Epithelial cell of proximal tubule (primary cell): Measurements from ENCODE around the gene REG3G. TPM values are rescaled to one million over a fixed set of nuclear protein-coding genes. Genes with fewer than 3 reads are reported as not detected.

Experiments used
- DNase-seq: peaks from one replicate; pipeline ENCODE4 v3.0.0-alpha.2; 2011; ENCODE audit warnings: low read depth
- H3K4me3 ChIP-seq: 2 replicates; pipeline ENCODE4 v1.5.1; 2011; ENCODE audit warnings: low read depth, mild to moderate bottlenecking, low read length
- CTCF ChIP-seq: conservative IDR thresholded peaks from 2 replicates; pipeline ENCODE4 v1.5.1; 2012; ENCODE audit warnings: low read depth, mild to moderate bottlenecking, low read length
- total RNA-seq: library from RNA; depleted of rRNA; stranded (reverse); fragments of >200 nt; gene quantifications from 2 replicates; pipeline ENCODE4 v1.2.3, GENCODE V29; 2015

REG3G gene
- total RNA-seq, 1 donor from 2014 or later, result not detected

GRCh38 chr2:78984386-78984785, 41.1 kb upstream of the REG3G start:
- no peak overlapping the region for H3K4me3 ChIP-seq
- no peak for DNase-seq
- no peak for TF ChIP-seq CTCF

- no peak for TF ChIP-seq CTCF
- H3K4me3 ChIP-seq, result no peak overlapping the region
- DNase-seq, result no peak
Measured at GRCh38 chr2:78985558-78985957, 39.9 kb upstream of the REG3G start.

- no peak overlapping the region for H3K4me3 ChIP-seq
- no peak for DNase-seq
- no peak for TF ChIP-seq CTCF
Measured at GRCh38 chr2:78989051-78989450, 36.5 kb upstream of the REG3G start.

- peak; percentile 48 for TF ChIP-seq CTCF
- H3K4me3 ChIP-seq, result no peak overlapping the region
- DNase-seq, result no peak
Measured at GRCh38 chr2:78992451-78992806, 33.1 kb upstream of the REG3G start.

GRCh38 chr2:78992807-78993517, 32.5 kb upstream of the REG3G start:
- H3K4me3 ChIP-seq, result no peak overlapping the region
- no peak for TF ChIP-seq CTCF
- no peak for DNase-seq

GRCh38 chr2:78993518-78994148, 31.9 kb upstream of the REG3G start:
- no peak for TF ChIP-seq CTCF
- H3K4me3 ChIP-seq, result no peak overlapping the region
- no peak for DNase-seq

- TF ChIP-seq CTCF, result no peak
- H3K4me3 ChIP-seq, result no peak overlapping the region
- DNase-seq, result no peak
Measured at GRCh38 chr2:78994789-78995188, 30.7 kb upstream of the REG3G start.
